CD8-positive, alpha-beta memory T cell (primary cell): Measurements from ENCODE around the gene NUDT2. TPM values are rescaled to one million over a fixed set of nuclear protein-coding genes. Genes with fewer than 3 reads are reported as not detected.

Source experiments
- CTCF ChIA-PET: fragments of 350-600 bp; sonication (Branson Sonifier 250); formaldehyde crosslinking; loops from one replicate; lab custom pipeline; 2021; ENCODE audit warnings: antibody characterized with exemption; lab: Charles Lee
- POLR2A ChIA-PET: fragments of 350-600 bp; sonication (Branson Sonifier 250); formaldehyde crosslinking; loops from one replicate; lab custom pipeline; 2021; ENCODE audit warnings: antibody characterized with exemption; lab: Charles Lee
- DNase-seq, 5 donors: peaks; one replicate each; pipeline versions ENCODE4 v3.0.0 to v3.0.0-alpha.2; 2020 to 2022; ENCODE audit warnings: mixed read lengths in 1 of 5
- H3K27ac ChIP-seq: one replicate; pipeline ENCODE4 v1.7.0; 2013; ENCODE audit warnings: low read depth, mild to moderate bottlenecking, low read length, moderate library complexity
- H3K27me3 ChIP-seq: 2 replicates; pipeline ENCODE4 v1.7.0; 2013; ENCODE audit warnings: low read length, mild to moderate bottlenecking; ENCODE audit not compliant: insufficient read depth, poor library complexity, severe bottlenecking
- H3K36me3 ChIP-seq: 2 replicates; pipeline ENCODE4 v1.7.0; 2013; ENCODE audit warnings: mild to moderate bottlenecking, low read length, moderate library complexity; ENCODE audit not compliant: insufficient read depth
- H3K4me1 ChIP-seq: 2 replicates; pipeline ENCODE4 v1.7.0; 2013; ENCODE audit warnings: mild to moderate bottlenecking, low read length, moderate library complexity; ENCODE audit not compliant: insufficient read depth
- H3K4me3 ChIP-seq: 2 replicates; pipeline ENCODE4 v1.7.0; 2013; ENCODE audit warnings: mild to moderate bottlenecking, low read length
- H3K9me3 ChIP-seq: 2 replicates; pipeline ENCODE4 v1.7.0; 2013; ENCODE audit warnings: mild to moderate bottlenecking, low read length
- H3K27ac Mint-ChIP-seq, 8 donors: one replicate each; pipeline ENCODE4 v1.8.0; 2020 to 2021; ENCODE audit warnings: mixed read lengths in 8 of 8, mild to moderate bottlenecking in 6 of 8, inconsistent platforms in 3 of 8, moderate library complexity in 3 of 8
- H3K27me3 Mint-ChIP-seq, 2 donors: one replicate each; pipeline ENCODE4 v1.8.0; 2020 to 2021; ENCODE audit warnings: mixed read lengths in 2 of 2, mild to moderate bottlenecking in 1 of 2, moderate library complexity in 1 of 2
- H3K36me3 Mint-ChIP-seq, 3 donors: one replicate each; pipeline ENCODE4 v1.8.0; 2020 to 2021; ENCODE audit warnings: mixed read lengths in 3 of 3, inconsistent platforms in 1 of 3, mild to moderate bottlenecking in 1 of 3
- H3K4me1 Mint-ChIP-seq, 3 donors: one replicate each; pipeline ENCODE4 v1.8.0; 2020 to 2021; ENCODE audit warnings: mixed read lengths in 3 of 3, inconsistent platforms in 1 of 3, mild to moderate bottlenecking in 1 of 3
- H3K4me3 Mint-ChIP-seq, 7 donors: one replicate each; pipeline ENCODE4 v1.8.0; 2020 to 2021; ENCODE audit warnings: mixed read lengths in 7 of 7, mild to moderate bottlenecking in 6 of 7, moderate library complexity in 4 of 7, inconsistent platforms in 2 of 7
- H3K9me3 Mint-ChIP-seq, 5 donors: one replicate each; pipeline ENCODE4 v1.8.0; 2020 to 2022; ENCODE audit warnings: mixed read lengths in 5 of 5, mild to moderate bottlenecking in 3 of 5, moderate library complexity in 2 of 5, inconsistent platforms in 1 of 5
- polyA plus RNA-seq: library from polyadenylated mRNA; unstranded; fragments of 300-500 nt; fragmentation: Illumina TruSeq; gene quantifications from one replicate; pipeline ENCODE4 v1.2.3, GENCODE V29; 2021
- total RNA-seq, 2 experiments: library from RNA; stranded (reverse); gene quantifications; one replicate each; pipeline ENCODE4 v1.2.3, GENCODE V29; 2021

Gene NUDT2
- total and polyA plus RNA-seq, 3 experiments from 2014 or later = 24.6 to 30.4 (median 27.9) TPM

- ChIA-PET CTCF (interaction anchor here (0.9 to 9.8 kb wide), 2 partner anchors 41 to 560 kb away, joined by 3 to 73 read pairs; no protein-coding TSS in a partner anchor), POLR2A (no interaction called here)
- Mint-ChIP-seq H3K9me3 (no peaks in the 10 kb centered on the region), H3K4me3 (peak overlapping the region in 1 of 7 donors; percentile 41), H3K27ac (peak overlapping the region in 3 of 8 donors; percentile 1 to 15 (median 7)), H3K27me3 (no peaks in the 10 kb centered on the region), H3K4me1 (peaks cover 16 to 28% (median 17%) of the 10 kb centered on the region in 3 donors), H3K36me3 (peaks cover 0 to 3% (median 1%) of the 10 kb centered on the region in 3 donors)
- Histone ChIP-seq H3K36me3 (no peaks in the 10 kb centered on the region), H3K27ac (no peak overlapping the region), H3K4me3 (no peak overlapping the region), H3K9me3 (no peaks in the 10 kb centered on the region), H3K27me3 (no peaks in the 10 kb centered on the region), H3K4me1 (peaks cover 16% of the 10 kb centered on the region)
- DNase-seq = no peak
These were observed 44.4 kb downstream of the NUDT2 start for GRCh38 chr9:34373749-34374148.

- CTCF ChIA-PET = interaction anchor here (0.9 to 9.8 kb wide), 2 partner anchors 41 to 560 kb away, joined by 3 to 73 read pairs; no protein-coding TSS in a partner anchor
- Histone ChIP-seq H3K36me3 (no peaks in the 10 kb centered on the region), H3K27ac (no peak overlapping the region), H3K4me1 (peaks cover 20% of the 10 kb centered on the region), H3K9me3 (no peaks in the 10 kb centered on the region), H3K4me3 (no peak overlapping the region), H3K27me3 (no peaks in the 10 kb centered on the region)
- DNase-seq = no peak
- Mint-ChIP-seq H3K27ac (peak overlapping the region in 3 of 8 donors; percentile 7 to 11 (median 11)), H3K4me3 (peak overlapping the region in 2 of 7 donors; percentile 10 to 38), H3K36me3 (peaks cover 0 to 3% (median 1%) of the 10 kb centered on the region in 3 donors), H3K4me1 (peaks cover 19 to 31% (median 21%) of the 10 kb centered on the region in 3 donors), H3K27me3 (no peaks in the 10 kb centered on the region), H3K9me3 (no peaks in the 10 kb centered on the region)
- POLR2A ChIA-PET = no interaction called here
These were observed 45.0 kb downstream of the NUDT2 start for GRCh38 chr9:34374339-34374738.

DNA sequence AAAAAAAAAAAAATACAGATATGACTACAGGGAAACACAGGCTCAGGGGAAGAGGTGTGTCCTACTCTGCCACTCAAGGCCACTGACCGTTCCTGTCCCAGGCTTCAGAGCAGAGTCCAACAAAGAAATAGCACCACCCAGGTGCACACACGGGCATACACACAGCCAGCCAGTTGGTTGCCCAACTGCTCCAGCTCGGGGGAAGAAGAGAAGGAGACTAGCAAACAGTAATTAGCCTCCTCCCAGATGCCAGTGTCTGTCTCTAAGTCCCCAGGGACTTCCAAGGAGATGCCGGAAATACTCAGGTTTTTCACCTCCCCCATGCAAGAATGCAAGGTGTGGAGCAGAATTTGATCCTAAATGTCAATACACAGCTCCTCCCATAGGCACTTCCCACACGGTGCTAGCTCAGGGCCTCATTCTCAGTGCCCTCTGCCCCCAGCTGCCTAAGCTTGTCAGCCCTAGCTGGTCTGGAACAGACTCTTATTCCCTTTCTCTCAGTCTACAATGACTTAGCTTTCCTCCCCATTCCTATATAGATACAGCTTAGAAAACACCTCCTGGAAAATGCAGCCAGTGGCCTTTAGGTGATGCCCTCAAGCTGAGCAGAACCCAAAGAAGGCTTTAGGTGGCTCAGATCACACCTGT lies 45.7 kb downstream of the NUDT2 start:
- no peaks in the 10 kb centered on the region for H3K27me3 Mint-ChIP-seq
- H3K27ac Mint-ChIP-seq = peak overlapping the region; percentile 34 to 96 (median 89)
- H3K9me3 ChIP-seq = no peaks in the 10 kb centered on the region
- no peak overlapping the region for H3K27ac ChIP-seq
- no peaks in the 10 kb centered on the region for H3K36me3 ChIP-seq
- no peaks in the 10 kb centered on the region for H3K9me3 Mint-ChIP-seq
- peak overlapping the region; percentile 81 to 96 (median 94) for H3K4me3 Mint-ChIP-seq
- H3K4me1 ChIP-seq = peaks cover 27% of the 10 kb centered on the region
- peaks cover 24 to 38% (median 28%) of the 10 kb centered on the region in 3 donors for H3K4me1 Mint-ChIP-seq
- ChIA-PET POLR2A (interaction anchor here (1.4 kb wide), 1 partner anchor 45 kb away, joined by 3 read pairs; no protein-coding TSS in a partner anchor), CTCF (interaction anchor here (0.7 to 9.8 kb wide), 7 partner anchors 27 to 561 kb away, joined by 3 to 73 read pairs (median 3); no protein-coding TSS in a partner anchor)
- no peak for DNase-seq
- peaks cover 0 to 3% (median 0%) of the 10 kb centered on the region in 3 donors for H3K36me3 Mint-ChIP-seq
- no peak overlapping the region for H3K4me3 ChIP-seq
- H3K27me3 ChIP-seq = no peaks in the 10 kb centered on the region

GRCh38 chr9:34375901-34376595 lies 46.7 kb downstream of the NUDT2 start:
- peak overlapping the region; percentile 84 to 96 (median 95) for H3K27ac Mint-ChIP-seq

GRCh38 chr9:34376596-34377403 lies 47.4 kb downstream of the NUDT2 start, which contains the start of gene MYORG:
Gene MYORG (minus strand): TSS chr9:34376898. CDS start chr9:34372943, 3,955 bp downstream.
- H3K4me1 Mint-ChIP-seq = peaks cover 37 to 56% (median 43%) of the 10 kb centered on the region in 3 donors
- no peaks in the 10 kb centered on the region for H3K9me3 Mint-ChIP-seq
- peaks cover 0 to 3% (median 0%) of the 10 kb centered on the region in 3 donors for H3K36me3 Mint-ChIP-seq
- H3K36me3 ChIP-seq = no peaks in the 10 kb centered on the region
- peaks cover 38% of the 10 kb centered on the region for H3K4me1 ChIP-seq
- ChIA-PET CTCF (interaction anchor here (1.0 to 9.8 kb wide), 8 partner anchors 27 to 261 kb away, joined by 3 to 73 read pairs (median 4); partner anchors contain the start of gene SIGMAR1), POLR2A (interaction anchor here (0.5 to 1.4 kb wide), 5 partner anchors 47 to 329 kb away, joined by 3 to 5 read pairs (median 3); partner anchors contain the start of genes DNAI1 and FAM219A)
- peak within 1 kb of the TSS; percentile 84 to 96 (median 95) for H3K27ac Mint-ChIP-seq
- H3K27me3 ChIP-seq = no peaks in the 10 kb centered on the region
- H3K27me3 Mint-ChIP-seq = no peaks in the 10 kb centered on the region
- H3K4me3 ChIP-seq = peak within 1 kb of the TSS; percentile 74
- H3K4me3 Mint-ChIP-seq = peak within 1 kb of the TSS; percentile 81 to 96 (median 94)
- H3K27ac ChIP-seq = peak within 1 kb of the TSS; percentile 64
- peak; percentile 94 to 98 (median 96) for DNase-seq
- H3K9me3 ChIP-seq = no peaks in the 10 kb centered on the region

More at GRCh38 chr9:34375901-34376595, 46.7 kb downstream of the NUDT2 start:
- Histone ChIP-seq H3K27ac (peak overlapping the region; percentile 64), H3K27me3 (no peaks in the 10 kb centered on the region), H3K9me3 (no peaks in the 10 kb centered on the region), H3K4me1 (peaks cover 35% of the 10 kb centered on the region), H3K4me3 (peak overlapping the region; percentile 74), H3K36me3 (no peaks in the 10 kb centered on the region)
- Mint-ChIP-seq H3K9me3 (no peaks in the 10 kb centered on the region), H3K4me1 (peaks cover 31 to 48% (median 37%) of the 10 kb centered on the region in 3 donors), H3K36me3 (peaks cover 0 to 3% (median 0%) of the 10 kb centered on the region in 3 donors), H3K27me3 (no peaks in the 10 kb centered on the region), H3K4me3 (peak overlapping the region; percentile 81 to 96 (median 94))
- ChIA-PET POLR2A (interaction anchor here (0.7 to 1.4 kb wide), 2 partner anchors 46 to 49 kb away, joined by 3 read pairs; no protein-coding TSS in a partner anchor), CTCF (interaction anchor here (0.9 to 9.8 kb wide), 6 partner anchors 28 to 124 kb away, joined by 3 to 73 read pairs (median 3); no protein-coding TSS in a partner anchor)
- peak; percentile 40 to 76 (median 57) for DNase-seq

- H3K9me3 Mint-ChIP-seq = no peaks in the 10 kb centered on the region
- Histone ChIP-seq H3K9me3 (no peaks in the 10 kb centered on the region), H3K27me3 (no peaks in the 10 kb centered on the region), H3K36me3 (no peaks in the 10 kb centered on the region), H3K27ac (no peak overlapping the region), H3K4me3 (peak overlapping the region; percentile 74), H3K4me1 (peaks cover 38% of the 10 kb centered on the region)
- POLR2A ChIA-PET = interaction anchor here (0.5 to 1.1 kb wide), 3 partner anchors 81 to 329 kb away, joined by 3 to 4 read pairs (median 3); partner anchors contain the start of genes DNAI1 and FAM219A
- H3K4me3 Mint-ChIP-seq = peak overlapping the region; percentile 81 to 96 (median 94)
- DNase-seq = no peak
- H3K27me3 Mint-ChIP-seq = no peaks in the 10 kb centered on the region
- H3K27ac Mint-ChIP-seq = peak overlapping the region in 5 of 8 donors; percentile 54 to 96 (median 94)
- H3K4me1 Mint-ChIP-seq = peaks cover 37 to 56% (median 43%) of the 10 kb centered on the region in 3 donors
- CTCF ChIA-PET = interaction anchor here (1.0 to 9.8 kb wide), 7 partner anchors 27 to 260 kb away, joined by 3 to 73 read pairs (median 4); partner anchors contain the start of gene SIGMAR1
- peaks cover 0 to 3% (median 0%) of the 10 kb centered on the region in 3 donors for H3K36me3 Mint-ChIP-seq
These were observed 48.0 kb downstream of the NUDT2 start for GRCh38 chr9:34377404-34377746.
